OCI-M2 (cell line): ENCODE data around the gene TSPAN16.

Source experiments
- DNase-seq: peaks from one replicate; lab custom pipeline; 2025; ENCODE audit not compliant: unreplicated experiment; lab: John Stamatoyannopoulos, UW

TSPAN16 gene

DNA sequence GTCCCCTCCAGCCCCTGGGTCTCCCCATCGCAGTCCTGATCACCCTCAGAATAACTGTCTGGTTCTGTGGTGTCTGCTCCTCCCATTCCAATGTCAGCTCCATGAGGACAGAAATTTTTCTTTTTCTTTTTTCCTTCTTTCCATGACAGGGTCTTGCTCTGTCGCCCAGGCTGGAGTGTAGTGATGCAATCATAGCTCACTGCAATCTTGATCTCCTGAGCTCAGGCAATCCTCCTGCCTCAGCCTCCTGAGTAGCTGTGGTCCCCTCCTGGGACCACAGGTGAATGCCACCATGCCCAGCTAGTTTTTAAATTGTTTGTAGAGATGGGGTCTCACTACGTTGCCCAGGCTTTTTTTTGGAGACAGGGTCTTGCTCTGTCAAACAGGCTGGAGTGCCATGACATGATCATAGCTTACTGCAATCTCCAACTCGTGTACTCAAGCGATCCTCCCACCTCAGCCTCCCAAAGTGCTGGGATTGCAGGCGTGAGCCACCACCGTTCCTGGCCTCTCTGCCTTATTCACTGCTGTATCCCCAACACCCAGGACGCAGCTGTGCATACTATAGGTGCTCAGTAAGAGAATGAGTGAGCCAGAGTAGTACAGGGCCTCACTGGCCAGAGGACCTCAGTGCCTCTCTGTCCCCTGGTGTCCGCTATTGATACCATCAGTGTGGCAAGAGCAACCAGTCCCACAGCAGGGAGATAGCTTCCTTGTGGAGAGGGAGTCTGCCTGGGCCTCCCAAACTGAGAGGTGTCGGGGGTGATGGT is 28.5 kb upstream of the TSPAN16 start:
- no peak for DNase-seq

DNA sequence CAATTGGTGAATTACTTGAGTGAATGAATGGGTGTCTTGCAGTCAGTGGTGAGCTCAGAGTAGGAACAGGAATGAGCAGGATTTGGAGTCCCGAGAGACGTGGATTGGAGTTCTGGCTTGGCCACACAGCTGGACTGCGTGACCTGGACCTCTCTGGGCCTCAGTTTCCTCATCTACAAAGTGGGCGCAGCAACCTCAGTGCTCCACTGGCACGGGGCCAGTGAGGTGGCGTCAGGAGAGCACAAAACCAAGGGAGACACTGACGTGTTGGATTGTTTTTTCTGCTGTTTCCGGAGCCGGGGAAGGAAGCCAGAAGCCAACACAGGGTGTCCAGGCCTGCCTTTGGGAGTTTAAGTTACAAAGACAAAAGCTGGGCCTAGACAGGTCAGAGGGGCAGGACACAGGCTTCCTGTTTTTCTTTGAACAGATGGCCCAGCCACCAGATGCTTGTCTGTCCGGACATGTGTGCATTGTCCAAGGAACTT is 27.1 kb upstream of the TSPAN16 start:
- DNase-seq, result no peak

DNA sequence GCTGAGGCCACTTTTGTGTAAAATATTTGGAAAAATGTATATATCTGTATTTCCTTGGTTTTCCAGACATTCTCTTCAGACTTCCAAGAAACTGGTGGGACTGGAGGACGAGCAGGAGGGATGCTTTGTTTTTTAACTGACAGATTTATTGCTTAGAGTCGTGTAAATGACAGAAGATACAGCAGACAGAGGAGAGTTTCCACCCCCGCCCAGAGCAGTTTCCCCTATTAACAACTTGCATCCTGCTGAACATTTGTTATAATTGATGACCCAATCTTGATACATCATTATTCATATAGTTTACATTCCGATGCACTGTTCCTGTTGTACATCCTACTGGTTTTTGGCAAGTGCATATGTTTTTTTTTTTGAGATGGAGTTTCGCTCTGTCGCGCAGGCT is 26.6 kb upstream of the TSPAN16 start:
- DNase-seq, result no peak

DNA sequence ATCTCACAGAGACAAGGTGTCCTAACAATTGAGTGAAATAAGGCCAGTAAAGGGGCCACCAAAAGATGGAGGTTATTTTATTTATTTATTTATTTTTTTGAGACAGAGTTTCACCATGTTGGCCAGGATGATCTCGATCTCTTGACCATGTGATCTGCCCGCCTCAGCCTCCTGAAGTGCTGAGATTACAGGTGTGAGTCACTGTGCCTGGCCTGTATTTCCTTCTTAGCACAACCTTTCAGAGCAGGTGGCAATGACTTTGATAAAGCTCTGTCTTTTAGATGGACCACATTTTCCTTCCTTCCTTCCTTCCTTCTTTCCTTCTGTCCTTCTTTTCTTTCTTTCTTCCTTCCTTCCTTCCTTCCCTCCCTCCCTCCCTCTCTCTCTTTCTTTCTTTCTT is 22.7 kb upstream of the TSPAN16 start:
- no peak for DNase-seq

DNA sequence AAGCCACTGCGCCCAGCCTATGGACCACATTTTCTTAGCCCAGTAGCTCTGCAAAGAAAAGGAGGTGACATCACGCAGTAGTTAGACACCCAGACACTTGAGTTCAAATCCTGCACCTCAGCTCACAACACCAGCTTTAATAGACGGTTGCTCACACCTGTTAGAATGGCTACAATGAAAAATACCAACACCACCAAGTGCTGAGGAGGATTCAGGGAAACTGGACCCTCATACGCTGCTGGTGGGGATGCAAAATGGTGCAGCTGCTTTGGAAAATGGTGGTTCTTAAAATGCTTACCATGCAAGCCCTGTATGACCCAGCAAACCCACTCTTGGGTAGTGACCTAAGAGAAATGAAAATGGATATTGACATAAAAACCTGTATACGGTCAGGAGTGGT is 22.0 kb upstream of the TSPAN16 start:
- no peak for DNase-seq

DNA sequence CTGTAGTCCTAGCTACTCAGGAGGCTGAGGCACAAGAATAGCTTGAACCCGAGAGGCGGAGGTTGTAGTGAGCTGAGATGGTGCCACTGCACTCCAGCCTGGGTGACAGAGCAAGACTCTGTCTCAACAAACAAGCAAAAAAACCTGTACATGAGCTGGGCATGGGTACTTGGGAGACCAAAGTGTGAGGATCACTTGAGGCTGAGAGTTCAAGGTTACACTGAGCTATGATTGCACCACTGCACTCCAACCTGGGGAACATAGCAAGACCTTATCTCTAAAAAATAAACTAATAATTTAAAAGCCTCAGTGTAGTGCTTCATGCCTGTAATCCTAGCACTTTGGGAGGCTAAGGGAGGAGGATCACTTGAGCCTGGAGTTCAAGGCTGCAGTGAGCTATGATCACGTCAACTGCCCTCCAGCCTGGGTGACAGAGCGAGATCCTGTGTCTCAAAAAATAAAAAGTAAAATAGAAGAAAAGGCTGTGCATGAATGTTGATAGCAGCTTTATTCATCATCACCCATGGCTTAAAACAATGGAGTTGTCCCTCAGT is 21.4 kb upstream of the TSPAN16 start:
- no peak for DNase-seq

DNA sequence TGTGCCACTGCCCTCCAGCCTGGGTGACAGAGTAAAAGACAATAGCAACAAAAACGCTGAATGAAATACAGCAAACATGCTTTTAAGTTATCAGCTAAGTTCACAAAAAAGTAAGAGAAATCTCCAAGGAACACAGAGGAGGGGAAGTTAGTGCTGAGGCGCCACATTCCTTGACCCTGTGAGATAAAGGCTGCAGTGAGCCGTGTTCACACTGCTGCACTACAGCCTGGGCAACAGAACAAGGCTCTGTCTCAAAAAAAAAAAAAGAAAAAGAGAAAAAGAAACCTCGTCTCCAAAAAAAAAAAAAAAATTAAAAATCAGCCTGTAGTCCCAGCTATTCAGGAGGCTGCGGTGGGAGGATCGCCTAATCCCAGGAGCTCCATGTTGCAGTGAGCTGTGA is 17.3 kb upstream of the TSPAN16 start:
- peak; percentile 97 for DNase-seq

DNA sequence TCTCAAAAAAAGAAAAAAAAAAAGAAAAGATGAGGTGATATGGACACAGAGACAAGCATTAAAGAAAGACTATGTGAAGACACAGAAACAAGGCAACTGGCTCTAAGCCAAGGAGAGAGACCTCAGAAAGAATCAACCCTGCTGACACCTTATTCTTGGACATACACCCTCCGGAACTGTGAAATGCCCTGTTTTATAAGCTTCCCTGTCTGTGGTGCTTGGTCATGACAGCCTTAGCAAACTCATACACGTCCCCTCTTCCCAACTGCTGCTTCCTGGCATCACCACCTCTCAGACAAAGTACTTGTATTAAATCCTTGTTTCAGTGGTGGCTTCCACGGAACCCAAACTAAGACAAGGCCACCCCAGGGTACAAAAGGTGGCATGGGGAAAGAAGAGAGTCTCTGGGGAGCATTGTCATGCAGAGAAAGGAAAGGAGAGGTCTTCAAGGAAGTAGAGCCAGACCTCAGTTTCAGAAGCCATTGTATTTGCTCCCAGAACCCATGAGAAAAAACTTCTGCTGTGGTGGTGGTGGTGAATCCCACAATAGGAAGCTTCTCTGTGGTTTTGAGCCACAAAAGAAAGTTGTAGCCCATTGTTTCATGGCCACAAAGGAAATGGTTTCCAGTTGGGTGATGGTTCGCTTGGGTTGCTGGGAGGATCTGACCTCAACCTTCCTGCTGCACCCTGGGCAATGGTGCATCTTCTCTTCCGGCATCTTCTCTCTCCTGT is 16.3 kb upstream of the TSPAN16 start:
- no peak for DNase-seq

DNA sequence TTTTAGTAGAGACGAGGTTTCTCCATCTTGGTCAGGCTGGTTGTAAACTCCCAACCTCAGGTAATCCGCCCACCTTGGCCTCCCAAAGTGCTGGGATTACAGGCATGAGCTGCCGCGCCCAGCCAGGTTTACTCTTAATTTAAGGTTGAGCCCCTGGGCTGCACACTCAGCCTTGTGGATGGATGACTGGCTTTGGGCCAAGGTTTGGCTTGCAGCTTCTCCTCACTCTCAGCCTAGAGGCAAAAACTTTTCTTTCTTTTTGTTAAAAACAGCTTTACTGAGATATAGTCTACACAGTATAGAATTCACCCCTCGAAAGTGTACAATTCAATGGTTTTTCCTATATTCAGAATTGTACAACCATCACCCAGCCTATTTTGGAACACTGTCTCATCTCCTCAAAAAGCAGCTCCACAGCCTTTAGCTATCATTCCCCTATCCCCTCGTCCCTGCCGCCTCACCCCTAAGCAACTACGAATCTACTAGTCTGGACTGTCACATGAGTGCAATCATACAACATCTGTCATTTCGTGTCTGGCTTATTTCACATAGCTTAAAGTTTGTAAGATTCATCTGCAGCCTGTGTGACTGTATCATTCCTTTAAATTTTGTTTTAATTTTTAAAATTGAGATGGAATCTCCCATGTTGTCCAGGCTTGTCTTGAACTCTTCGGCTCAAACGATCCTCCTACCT is 14.5 kb upstream of the TSPAN16 start:
- no peak for DNase-seq

DNA sequence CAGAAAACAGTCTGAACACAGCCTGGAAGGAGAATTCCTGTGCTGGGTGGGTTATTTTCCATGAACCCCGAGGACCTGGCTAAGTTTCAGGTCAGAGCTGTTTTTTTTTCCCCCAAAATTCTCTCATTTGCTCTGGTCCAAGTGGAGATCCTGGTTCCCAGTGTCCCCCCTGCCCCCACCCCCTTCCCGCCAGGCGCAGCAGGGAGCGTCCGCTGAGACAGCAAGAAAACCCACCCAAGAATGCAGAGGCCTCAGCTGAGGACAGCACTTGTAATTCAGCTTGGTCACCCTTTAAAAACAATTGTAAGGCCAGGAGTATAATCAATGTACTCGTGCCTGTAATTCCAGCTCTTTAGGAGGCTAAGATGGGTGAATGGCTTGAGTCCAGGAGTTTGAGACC is 11.4 kb upstream of the TSPAN16 start:
- no peak for DNase-seq

DNA sequence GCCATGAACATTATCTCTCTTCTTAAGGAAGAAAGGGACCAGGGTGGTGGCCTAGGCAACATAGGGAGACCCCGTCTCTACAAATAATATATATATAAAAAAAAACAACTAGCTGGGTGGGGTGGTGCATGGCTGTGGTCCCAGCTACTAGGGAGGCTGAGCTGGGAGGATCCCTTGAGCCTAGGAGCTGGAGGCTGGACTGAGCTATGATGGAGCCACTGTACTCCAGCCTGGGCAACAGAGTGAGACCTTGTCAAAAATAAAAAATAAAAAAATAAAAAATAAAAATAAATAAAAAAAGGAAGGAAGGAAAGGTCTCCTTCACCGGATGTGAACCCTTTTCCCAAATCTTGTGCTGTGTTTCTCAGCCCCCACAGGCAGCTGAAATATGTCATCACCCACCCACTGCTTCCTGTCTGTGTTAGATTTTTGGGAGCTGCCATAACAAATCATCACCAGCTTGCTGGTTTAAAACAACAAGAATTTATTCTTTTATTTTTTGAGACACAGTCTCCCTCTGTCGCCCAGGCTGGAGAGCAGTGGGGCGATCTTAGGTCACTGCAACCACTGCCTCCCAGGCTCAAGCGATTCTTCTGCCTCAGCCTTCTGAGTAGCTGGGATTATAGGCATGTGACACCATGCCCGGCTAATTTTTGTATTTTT is 9.5 kb upstream of the TSPAN16 start:
- DNase-seq, result no peak

DNA sequence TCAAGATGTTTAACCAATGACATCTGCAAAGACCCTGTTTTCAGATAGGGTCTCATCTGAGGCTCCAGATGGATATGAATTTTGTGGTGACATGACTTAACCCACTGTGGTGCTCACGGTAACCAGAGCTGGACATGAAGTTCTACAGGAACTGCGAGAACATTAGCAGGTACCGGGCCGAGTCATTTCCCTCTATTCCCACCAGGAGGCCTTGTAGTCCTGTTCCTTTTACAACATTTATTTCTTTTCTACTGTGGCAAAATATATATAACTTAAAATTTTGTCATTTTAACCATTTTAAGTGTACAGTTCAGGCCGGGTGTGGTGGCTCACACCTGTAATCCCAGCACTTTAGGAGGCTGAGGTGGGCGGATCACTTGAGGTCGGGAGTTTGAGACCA is 7.6 kb upstream of the TSPAN16 start:
- DNase-seq, result no peak

DNA sequence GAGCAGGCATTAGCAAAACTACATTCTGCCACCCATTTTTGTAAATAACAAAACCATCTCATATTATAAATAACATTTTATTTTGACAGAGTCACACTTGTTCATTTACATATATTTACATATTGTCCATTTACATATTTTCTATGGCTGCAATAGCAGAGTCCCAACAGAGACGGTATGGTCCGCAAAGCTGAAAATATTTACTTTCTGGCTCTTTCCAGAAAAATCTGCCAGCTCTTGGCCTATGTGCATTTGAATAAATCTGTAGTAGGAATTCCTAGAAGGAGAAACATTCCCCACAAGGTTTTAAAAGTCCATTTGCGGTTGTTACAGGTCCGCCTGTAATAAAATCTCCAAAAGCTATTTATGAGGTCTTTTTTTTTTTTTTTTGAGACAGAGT is 5.7 kb upstream of the TSPAN16 start:
- no peak for DNase-seq

DNA sequence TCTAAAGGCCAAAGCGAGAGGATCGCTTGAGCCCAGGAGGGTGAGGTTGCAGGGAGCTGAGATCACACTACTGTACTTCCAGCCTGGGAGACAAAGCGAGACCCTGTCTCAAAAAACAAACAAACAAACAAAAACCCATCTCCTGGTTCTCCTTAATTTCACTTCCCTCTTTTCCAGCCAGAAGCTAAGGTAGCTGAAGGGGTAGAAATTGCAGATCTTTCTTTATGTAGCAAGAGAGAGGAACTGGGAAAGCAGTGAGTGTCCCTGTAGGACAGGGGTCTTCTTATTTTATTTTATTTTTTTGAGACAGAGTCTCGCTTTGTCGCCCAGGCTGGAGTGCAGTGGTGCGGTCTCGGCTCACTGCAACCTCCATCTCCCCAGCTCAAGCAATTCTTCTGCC is 4.5 kb upstream of the TSPAN16 start:
- no peak for DNase-seq

DNA sequence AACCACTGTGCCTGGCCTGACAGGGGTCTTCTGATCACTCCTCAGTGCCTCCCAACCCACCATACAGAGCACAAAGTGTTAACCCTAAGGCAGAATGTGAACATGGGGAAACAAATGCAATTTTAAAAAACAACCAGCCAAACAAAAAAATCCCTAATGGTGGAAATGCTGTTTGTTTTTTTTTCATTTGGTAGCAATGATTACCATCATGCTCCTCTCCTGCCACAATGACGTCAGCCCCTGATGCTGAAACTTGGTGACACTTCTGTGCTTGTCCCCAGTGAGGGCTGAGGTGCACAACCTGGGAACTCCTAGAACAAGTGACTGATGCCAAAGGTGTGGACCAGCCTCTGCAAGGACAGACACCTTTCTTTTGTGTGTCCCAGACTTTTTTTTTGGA is 4.0 kb upstream of the TSPAN16 start:
- no peak for DNase-seq

DNA sequence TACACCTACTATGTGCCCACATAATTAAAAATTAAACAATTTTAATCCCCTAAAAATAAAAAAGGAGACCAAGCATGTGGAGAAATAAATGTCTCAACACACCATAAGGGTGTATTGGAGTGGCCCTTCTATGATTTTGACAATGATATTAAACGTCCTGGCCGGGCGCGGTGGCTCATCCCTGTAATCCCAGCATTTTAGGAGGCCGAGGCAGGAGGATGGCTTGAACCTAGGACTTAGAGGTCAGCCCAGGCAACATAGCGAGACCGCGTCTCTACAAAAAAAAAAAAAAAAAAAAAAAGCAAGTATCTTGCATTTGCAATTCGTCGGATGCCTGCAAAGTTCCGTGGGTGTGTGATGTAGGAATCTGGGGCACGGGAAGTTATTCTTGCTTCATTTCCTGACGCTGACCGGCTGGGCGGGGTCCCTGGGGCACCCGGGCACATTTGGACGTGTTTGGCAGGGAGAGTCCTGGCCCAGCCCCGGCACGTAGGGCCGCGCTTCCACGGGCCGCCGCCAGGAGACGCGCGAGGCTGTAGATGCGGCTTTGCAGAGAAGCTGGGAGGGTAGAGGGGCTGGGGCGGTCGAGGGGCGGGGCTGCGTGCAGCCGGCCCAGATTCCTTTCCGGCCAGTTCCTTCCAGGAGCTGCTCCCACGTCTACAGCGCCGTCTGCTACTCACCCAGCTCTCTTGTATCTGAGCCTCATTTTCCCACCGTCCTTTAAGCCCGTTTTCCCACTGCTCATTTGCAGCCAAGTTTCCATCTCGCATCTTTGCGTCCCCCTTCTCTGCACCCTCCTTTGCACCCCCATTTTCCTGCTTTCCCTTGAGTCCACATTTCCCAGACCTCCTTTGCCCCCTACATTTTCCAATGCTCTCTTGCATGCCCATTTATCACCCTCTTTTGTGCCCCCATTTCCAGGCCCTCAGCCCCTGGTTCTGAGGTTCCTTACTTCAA is 2.2 kb upstream of the TSPAN16 start:
- peak; percentile 99 for DNase-seq

DNA sequence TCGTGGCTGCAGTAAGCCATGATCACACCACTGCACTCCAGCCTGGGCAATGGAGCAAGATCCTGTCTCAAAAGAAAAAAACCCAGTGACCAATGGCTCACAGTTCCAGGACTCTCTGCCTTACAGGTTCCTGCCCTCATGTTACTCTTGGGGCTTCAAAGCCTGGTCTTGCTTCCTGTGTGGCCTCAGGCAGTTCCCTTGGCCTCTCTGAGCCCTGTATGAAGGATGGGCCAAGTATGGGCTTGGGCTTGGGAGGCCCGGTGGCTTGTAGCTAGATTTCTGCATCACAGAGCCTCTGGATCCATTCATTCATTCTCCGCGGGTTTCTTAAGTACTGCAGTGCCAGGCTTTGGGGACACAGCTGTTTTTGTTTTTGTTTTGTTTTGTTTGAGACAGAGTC is 780 bp upstream of the TSPAN16 start:
- no peak for DNase-seq

DNA sequence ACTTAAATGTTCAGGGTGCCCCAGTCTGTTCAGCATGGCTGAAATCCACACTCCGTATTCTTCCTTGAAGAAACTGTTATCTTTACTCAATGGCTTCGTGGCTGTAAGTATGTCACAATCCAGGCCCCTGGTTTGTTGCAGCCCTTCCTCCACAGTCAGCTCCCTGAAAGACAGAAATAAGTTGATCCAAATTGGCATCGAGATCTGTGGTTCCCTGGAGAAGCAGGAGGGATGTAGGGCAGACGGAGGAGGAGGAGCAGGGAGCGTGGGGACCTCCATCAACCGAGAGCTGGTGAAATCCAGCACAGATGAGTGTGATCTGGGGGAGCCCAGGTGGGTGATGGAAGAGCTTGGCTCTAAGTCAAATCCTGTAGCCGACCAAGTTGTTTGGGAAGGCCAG is 304 bp downstream of the TSPAN16 start:
- DNase-seq, result no peak

DNA sequence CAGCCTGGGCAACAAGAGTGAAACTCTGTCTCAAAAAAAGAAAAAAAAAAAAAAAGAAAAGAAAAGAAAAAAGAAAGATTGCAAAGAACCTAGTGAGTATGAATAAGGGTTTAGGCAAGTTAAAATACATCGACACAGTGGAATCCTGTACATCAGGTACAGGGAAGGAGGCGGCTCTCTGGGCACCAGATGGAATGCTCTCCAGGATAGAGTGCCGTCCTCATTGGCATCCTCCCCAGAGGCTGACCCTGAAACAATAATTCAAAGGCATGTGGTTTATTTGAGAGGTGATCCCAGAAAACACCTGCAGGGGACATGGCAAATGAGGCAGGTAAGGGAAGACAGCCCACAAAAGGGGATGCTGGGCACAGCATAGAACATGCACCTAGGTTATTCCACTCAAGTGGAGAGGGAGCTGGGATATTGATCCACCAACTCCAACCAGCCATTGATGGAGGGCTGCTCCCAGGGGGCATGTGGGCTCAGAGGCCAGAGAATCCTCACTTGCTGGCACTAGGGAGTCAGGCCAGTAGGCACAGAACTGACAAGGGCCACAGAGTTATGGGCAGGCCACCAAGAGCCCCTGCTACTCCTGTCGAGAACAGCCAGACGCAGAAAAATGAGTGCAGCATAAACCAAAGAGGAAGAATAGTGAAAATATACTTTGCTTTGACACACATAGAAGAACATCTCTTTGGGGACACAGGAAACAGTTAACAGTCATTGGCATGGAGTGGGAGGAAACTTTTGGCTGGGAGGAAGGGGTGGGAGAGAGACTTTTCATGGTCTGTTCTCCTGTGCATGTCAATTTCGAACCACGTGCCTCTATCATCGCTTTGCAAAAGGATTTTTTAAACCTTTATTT is 4.2 kb downstream of the TSPAN16 start:
- DNase-seq, result no peak
